ENCODE results near the gene WBP2NL.
"Not testable (repeated sequence)": the region's sequence is repeated elsewhere in the genome, so short reads cannot be mapped to it uniquely, and the experiment has no call there.

WBP2NL gene, protein sequence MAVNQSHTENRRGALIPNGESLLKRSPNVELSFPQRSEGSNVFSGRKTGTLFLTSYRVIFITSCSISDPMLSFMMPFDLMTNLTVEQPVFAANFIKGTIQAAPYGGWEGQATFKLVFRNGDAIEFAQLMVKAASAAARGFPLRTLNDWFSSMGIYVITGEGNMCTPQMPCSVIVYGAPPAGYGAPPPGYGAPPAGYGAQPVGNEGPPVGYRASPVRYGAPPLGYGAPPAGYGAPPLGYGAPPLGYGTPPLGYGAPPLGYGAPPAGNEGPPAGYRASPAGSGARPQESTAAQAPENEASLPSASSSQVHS

DNA sequence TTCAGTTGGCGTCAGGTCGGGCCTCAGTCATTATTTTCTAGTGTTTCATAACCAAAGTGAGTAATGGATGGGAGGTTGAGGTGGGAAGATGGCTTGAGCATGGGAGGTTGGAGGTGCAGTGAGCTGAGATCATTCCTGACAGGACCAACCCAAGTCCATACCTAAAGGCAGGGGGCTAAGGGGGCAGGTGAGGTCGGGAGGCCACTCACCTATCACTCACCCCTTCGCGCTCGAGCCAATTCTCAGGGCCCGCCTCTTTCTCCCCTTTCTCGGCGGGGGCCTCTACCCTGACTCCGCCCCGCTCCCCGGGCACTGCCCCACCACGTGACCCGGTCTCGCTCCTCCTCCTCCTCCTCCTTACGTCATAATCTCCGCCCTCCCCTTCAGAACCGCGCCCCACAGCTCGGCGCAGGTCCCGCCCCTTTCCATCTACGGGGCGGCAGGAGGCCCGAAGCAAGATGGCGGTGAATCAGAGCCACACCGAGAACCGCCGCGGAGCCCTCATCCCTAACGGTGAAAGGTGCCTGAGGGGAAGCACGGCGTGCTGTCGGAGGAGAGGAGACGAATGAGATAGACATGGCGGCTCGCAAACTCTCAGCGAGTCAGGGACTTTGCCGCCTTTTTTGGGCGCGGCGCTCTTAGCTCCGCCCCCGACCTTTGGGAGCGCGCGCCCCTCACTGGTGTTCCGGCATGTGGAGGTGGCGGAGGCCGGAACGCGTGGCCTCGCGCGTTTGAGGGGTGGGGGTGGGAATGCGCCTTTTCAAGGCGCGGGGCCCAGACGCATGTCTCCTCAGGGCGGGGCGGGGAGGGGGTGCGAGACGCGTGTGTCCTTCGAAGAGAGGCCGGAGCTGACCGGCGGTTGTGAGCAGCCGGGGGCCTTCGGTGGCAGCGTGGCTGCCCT is at the start of gene WBP2NL:
Gene WBP2NL, plus strand, starts transcription at position 428 of the 901 bp plus-strand sequence. Its CDS starts 31 bp downstream, at position 459.
- no peak within 1 kb of the TSS for H3K27ac ChIP-seq
- peak; percentile 45 for DNase-seq (ENCODE audit: low read depth, low spot score)

DNA sequence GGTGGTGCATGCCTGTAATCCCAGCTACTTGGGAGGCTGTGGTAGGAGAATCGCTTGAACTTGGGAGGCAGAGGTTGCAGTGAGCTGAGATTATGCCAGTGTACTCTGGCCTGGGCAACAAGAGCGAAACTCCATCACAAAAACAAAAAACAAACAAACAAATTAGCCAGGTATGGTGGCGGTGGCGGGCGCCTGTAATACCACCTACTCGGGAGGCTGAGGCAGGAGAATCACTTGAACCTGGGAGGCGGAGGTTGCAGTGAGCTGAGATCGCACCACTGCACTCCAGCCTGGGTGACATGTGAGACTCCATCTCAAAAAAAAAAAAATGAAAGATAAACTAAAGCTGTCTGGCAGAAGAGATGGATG is 49.7 kb upstream of the WBP2NL start:
- DNase-seq (ENCODE audit: low read depth, low spot score); H3K27ac ChIP-seq: not testable (repeated sequence)

DNA sequence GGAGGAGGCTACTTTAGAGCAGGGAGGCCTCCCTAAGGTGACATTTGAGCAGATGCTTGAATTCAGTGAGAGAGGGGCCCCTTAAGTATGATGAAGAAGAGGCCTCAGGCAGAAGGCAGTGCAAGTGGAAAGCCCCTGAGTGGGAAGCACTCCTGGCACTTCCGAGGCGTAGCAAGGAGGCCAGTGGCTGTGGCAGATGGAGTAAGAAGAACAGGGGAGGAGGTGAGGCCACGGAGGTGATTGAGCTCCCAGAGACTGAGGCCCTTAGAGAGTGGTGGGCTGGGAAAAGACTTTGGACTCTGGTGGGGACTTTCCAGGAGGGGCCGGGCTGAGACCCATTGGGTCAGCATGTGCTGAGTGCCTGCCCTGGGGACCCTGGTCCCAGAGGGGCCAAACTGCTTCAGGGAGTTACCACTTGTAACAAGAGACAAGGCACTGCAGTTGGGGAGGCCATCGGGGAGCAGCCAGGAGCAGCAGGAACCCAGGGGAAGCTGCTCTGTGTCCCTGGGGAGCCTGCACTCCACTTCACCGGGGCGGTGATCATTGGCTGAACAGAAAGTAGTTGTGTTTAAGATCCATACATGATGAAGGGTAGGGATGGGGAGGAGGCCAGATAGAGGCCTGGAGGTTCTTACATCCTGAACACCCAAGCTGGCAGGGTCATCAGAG is 49.2 kb upstream of the WBP2NL start:
- H3K27ac ChIP-seq = no peak overlapping the region
- DNase-seq (ENCODE audit: low read depth, low spot score) = no peak

DNA sequence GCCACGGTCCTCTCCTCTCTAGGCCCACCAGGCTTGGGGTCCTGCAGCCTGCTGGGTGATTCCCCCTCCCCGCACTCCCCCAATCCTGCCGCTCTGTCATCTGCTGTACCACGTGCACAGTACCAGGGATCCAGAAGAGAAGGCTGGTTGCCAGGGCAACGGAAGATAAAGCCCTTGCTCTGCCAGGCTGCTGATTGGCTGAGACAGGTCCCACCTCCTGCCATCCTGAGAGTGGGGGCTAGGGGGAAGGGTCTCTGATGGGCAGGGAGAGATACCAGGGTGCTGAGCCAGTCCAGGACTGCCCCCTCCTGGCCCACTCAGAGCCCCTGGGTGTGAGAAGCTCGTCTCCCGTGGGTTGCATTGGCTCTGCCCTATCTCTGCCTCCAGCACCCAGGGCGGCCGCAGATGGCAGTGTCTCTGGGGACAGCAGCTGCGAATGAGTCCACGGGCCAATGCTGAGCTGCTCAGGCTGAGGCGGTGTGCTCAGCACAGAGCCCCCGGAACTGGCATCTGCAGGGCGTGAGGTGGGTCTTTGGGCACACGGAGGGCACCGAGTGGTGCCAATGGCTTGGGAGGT is 46.6 kb upstream of the WBP2NL start, which contains the start of gene SMIM45:
Gene SMIM45, plus strand, starts transcription at position 253 of the 577 bp plus-strand sequence.
- no peak for DNase-seq (ENCODE audit: low read depth, low spot score)
- H3K27ac ChIP-seq = no peak within 1 kb of the TSS

DNA sequence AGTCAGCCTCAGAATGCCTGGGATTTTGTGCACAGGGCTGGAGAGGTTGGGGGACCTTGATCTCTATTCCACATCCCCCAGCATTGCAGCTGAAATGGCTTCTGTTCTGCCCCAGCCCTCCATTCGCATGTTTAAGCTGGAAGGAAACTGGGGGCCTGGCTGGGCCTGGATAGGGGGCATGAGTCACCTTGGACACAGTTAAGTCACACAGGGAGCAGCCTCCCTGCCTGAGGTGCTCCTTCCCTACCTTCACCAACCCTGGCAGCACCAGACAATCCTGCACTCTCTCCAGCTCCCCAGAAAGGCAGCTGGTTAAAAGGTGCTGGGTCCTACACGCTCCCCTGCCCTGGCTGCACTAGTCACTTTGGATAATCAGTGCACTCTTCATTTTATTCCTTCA is 45.9 kb upstream of the WBP2NL start:
- no peak for DNase-seq (ENCODE audit: low read depth, low spot score)
- no peak overlapping the region for H3K27ac ChIP-seq

DNA sequence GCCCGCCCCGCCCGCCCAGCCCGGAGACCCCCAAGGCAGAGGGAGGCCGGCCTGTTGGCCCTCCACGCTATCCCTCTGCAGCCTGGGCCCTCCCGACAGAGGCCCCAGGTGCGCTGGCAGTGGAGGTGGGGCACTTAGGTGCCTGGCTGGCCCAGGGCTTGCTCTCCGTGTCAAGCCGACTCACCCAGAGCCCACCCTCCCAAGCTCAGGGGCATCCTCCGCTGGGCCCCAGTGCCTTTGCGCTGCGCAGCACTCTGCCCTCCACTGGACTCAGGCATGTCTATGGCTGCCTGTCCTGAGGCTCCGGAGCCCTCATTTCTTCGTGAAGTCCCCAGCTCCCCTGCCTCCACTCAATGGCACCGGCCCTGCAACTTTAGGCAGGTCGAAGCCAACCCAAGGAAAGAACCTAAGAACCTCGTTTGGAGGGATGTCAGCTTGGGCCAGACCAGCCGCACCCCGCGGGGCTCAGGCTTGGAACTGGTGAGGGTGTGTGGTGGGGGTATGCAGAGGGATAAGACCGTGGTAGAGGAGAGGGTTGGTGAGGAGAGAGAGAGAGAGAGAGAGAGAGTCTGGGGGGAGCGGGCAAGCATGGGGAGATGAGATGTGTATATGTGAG is 40.5 kb upstream of the WBP2NL start:
- no peak for DNase-seq (ENCODE audit: low read depth, low spot score)
- no peak overlapping the region for H3K27ac ChIP-seq

DNA sequence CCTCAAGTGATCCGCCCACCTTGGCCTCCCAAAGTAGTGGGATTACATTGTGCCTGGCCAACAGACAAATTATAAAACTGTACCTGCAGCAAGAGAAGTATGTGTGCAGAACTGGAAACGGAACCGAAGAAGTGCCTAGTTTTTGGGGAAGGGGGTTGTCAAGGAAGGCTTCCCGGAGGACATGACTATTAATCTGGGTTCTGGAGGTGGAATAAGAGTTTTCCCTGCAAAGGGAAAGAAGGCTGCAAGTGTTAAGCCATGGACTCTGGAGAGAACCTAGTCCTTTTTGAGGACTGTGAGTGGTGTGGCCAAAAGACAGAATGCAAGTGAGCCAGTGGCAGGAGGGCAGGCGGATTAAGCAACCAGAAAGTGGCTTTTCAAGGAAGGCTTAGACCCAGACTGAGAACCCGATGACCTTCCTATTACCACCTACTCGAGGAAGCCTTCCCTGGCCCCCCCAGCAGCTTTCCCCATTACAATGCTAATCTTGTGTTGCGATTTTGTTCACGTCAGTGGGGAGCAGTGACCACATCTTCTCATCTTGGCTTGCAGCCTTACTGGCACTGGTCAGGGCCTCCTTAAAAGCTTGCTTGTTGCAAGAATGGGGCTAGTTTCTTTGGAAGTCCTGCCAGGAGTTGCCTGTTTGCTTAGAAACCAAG is 35.0 kb upstream of the WBP2NL start:
- DNase-seq (ENCODE audit: low read depth, low spot score) = no peak
- no peak overlapping the region for H3K27ac ChIP-seq

DNA sequence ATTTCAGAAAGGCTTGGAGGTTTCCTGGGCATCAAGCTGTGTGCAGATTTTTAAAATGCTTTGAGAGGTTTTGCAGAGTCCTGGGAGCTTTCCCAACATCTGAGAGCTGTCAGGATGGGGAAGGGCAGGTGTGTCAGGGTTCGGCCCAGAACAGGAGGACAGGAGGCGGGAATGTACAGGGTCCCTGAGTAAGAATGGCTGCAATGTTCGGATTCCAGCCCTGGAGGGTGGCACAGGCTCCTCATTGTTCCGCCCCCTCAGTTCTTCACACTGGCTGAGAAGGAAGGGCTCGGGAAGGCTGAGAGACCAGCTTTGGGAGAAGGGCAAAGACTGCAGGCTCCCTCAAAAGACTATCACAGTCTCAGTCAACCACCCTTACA is 34.5 kb upstream of the WBP2NL start:
- no peak overlapping the region for H3K27ac ChIP-seq
- DNase-seq (ENCODE audit: low read depth, low spot score) = no peak

DNA sequence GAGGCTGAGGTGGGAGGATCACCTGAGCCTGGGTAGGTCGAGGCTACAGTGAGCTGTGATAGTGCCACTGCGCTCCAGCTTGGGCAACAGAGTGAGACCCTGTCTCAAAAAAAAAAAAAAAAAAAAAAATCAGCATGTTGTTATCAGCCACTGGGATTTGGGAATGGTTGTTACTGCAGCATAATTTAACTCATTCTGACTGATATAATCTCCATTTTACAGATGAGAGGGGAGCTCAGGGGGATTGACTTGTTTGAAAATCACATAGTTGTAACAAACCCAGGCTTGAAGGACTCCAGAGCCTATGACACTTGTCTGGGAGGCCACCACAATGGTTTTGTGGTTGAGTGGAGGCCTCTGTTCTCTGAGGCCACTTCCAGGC is 32.4 kb upstream of the WBP2NL start:
- H3K27ac ChIP-seq = no peak overlapping the region
- DNase-seq (ENCODE audit: low read depth, low spot score) = no peak

DNA sequence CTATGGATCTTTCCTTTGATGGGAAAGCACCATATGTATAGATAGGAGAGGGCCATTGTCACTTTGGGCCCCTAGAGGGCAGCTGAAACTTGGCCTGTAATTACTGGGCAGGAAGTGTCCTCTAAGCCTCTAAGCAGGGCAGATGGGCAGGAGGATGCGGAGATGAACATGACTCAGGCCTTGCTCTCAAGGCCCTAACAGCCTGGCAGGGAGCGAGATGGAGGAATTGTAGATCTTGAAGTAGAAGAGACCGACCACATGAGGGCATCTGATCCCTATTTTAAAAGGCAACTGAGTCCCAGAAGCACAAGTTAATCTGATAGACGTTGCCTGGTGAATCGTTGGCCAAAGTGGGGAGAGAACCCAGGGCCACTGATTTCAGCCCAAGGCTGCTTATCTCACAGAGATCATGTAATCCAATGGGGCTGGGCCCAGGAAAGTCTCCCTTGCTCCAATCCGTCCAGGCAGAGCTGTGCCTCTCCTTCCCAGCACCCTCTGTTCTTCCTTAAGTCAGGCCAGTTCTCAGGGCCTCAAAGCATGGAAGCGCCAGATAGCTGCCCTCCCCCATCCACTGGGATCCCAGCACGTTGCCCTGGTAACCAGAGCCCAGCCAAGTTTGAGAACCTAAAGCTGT is 31.9 kb upstream of the WBP2NL start:
- no peak overlapping the region for H3K27ac ChIP-seq
- peak; percentile 43 for DNase-seq (ENCODE audit: low read depth, low spot score)

DNA sequence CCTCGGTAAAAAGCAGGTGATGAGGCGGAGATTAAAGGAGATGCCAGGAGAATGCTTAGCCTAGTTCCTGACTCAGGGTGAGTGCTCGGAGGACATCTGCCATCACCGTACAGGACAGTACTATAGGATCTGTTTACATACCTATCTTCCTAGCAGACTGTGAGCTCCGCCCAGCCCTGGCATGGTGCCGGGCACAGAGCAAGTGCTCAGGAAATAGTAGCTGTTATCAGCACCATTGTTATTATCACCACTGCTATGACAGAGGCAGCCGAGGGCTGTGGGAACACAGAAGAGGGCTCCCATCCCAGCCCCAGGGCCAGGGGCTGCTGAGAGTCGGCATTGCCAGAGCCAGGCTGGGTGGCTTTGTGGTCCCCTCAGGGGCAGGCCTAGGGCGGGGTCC is 30.0 kb upstream of the WBP2NL start:
- no peak overlapping the region for H3K27ac ChIP-seq
- no peak for DNase-seq (ENCODE audit: low read depth, low spot score)

DNA sequence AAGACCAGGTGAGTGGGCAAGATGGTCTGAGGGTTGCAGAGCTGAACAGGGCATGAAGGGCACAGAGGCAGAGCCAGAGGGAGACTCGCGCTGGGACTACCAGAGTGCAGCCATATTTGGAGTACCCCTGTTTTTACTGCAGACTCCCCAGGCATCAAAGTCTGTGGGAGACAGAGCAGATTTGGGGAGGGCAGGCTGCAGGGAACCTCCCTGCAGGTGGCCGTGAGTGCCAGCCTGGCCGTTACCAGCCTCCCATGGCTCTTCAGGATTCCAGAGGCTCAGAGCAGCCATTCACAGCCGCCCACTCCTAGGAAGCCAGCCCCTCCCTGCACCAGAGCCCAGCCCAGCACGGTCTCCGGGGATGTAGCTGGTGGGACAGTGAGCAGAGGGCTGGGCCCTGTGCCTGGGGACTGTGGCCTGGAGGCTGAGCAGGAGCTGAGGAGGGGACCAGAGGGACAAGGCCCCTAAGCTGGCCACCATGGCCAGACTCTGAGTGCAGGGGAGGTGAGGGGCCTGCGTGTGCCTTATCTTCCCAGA is 29.4 kb upstream of the WBP2NL start, which contains the start of gene SEPTIN3:
Gene SEPTIN3, plus strand, starts transcription at position 334 of the 537 bp plus-strand sequence. CDS start 2,050 bp downstream, outside the sequence.
- H3K27ac ChIP-seq = no peak within 1 kb of the TSS

DNA sequence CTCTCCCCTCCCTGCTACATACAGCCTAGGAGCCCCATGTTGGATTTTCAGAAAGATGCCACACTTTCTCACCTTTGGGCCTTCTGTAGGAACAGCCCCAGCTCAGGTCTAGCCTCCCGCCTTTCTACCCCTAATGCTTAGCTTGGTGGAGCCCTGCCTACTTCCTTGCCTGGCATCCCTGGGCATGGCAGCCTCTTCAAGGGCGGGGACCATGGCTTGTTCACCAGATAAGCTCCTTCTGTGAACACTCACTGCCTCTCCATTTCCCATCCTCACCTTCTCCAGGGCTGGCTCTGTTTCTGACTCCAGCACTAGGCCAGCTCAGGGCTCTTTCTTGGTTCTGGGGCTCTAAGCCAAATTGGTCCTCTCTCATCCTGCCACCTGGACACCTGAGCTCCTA is 28.0 kb upstream of the WBP2NL start:
- DNase-seq (ENCODE audit: low read depth, low spot score) = no peak
- no peak overlapping the region for H3K27ac ChIP-seq

More for the DNA sequence above, 29.4 kb upstream of the WBP2NL start, which contains the start of gene SEPTIN3:
- no peak for DNase-seq (ENCODE audit: low read depth, low spot score)

DNA sequence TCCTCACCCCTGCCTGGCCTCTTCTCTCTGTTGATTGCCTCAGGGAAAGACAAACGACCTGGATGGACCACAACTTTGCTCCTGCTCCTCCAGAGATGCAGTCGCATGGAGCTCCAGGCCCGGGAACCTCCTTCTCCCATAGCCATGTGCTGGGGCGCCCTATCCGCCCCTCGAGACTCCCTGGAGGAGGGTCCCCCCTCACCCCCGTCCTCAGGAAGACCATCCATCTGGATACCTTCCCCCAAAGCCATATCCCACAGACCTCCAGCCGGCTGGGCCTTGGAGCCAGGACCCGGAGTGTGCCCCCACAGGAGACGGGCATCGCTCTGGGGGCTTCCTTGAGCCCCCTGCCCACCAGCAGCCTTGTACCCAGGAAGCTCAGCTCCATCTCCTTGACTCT is 27.2 kb upstream of the WBP2NL start:
- DNase-seq (ENCODE audit: low read depth, low spot score) = no peak
- H3K27ac ChIP-seq = no peak overlapping the region

DNA sequence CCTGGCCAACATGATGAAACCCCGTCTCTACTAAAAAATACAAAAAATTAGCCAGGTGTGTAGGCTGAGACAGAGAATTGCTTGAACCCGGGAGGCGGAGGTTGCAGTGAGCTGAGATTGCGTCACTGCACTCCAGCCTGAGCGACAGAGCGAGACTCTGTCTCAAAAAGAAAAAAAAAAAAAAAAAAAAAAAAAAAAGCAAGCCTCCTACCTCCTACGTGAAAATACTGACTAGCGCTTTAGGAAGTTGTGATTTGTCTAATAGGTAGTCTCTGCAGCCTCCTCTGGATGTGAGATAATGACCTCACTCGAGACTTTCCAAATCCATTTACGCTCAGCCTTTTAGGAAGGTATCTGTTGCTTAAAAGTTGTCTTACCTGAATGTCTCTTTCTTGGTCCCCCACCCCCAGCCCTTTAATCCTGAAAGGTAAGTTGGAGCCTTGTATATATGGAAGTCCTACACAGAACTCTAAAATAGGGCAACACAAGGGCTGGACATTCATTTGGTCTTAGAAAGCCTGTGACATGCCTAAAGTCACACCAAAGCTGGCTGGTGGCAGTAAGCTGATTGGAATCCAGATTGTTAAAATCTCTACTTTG is 23.8 kb upstream of the WBP2NL start:
- no peak for DNase-seq (ENCODE audit: low read depth, low spot score)
- H3K27ac ChIP-seq = no peak overlapping the region

DNA sequence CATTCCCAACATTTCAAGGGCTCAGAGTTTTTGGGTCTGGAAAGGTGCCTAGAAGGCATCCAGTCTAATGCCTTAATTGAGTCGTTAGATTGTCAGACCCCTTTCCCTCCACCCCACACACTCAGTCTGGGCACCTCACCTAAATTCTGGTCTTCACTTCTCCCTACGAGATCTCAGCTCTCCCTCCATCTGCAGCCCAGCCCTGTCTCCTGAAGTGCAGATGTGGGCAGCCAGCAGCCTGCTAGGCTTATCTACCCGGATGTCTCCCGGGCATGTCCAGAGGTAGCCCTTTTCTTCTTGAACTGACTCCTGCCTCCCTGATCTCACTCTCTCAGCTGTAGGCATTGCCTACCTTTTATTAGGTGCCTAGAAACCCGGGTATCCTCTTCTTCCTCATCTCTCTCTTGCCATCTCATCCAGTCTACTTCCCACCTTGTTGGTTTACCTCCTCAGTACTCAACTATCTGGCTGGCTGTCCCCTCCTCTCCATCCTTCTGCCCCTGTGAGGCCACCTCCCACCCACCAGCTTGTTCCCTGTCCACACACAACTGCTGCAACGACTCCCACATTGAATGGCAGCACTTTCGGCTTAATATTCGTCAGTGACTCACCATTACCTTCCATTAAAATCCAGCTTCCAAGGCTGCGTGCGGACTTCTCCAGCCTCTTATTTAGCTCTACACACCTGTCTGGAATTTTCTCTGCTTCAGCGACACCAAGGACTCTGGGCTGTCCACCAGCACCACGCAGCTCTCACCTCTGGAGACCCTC is 23.1 kb upstream of the WBP2NL start:
- no peak for DNase-seq (ENCODE audit: low read depth, low spot score)
- no peak overlapping the region for H3K27ac ChIP-seq

DNA sequence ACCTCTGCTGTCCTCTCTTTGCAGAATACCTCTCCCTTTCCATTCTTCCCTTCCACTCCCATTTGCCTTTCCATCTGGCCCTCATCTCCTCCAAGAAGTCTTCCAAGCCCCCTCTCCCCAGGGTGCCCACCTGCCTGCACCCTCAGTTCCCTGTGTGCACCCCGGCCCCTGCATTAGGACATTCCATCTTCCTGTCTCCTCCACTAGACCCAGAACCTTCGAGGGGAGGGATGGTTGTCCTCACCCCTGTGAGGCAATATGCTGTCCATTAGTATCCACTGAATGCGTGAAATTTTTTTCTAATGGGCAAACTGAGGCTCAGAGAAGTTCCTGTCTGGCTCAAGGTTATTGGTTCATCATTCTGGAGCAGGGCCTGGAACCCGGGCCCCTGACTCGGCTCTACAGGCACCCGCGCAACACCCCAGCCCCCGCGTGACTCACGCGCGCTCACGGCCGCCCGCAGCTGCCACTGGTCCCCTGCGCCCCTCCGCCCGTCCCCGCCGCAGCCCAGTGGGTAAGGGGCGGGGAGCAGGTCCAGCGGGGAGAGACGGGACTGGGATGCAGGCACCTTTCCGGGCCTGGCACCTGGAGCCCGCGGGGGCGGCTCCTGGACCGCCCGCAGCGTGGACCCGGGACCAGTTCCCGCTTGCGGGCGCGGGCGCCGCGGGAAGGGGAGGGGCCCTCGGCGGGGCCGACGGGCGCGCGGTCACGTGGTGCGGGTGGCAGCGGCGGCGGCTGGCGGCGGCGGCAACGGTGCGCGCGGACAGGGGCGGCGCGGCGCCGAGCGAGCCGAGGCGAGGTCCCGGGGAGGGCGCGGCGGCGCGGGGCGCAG is 22.3 kb upstream of the WBP2NL start:
- H3K27ac ChIP-seq = no peak overlapping the region

More for the DNA sequence above, 22.3 kb upstream of the WBP2NL start:
- no peak for DNase-seq (ENCODE audit: low read depth, low spot score)

Measured in epithelial cell of prostate (primary cell).